Smooth muscle cell (in vitro differentiated cells): Measurements from ENCODE around the gene RSPO3. TPM values are rescaled to one million over a fixed set of nuclear protein-coding genes. Genes with fewer than 3 reads are reported as not detected.

Source experiments
- DNase-seq: peaks from one replicate; lab custom pipeline; 2025; ENCODE audit not compliant: unreplicated experiment; lab: John Stamatoyannopoulos, UW
- H2AFZ ChIP-seq: fragments of 200-600 bp; sonication (generic); 2 replicates; pipeline ENCODE4 v1.6.0; 2016; ENCODE audit warnings: antibody characterized with exemption, low read depth, mild to moderate bottlenecking
- H3F3A ChIP-seq: fragments of 200-600 bp; sonication (generic); 2 replicates; pipeline ENCODE4 v1.6.0; 2017; ENCODE audit warnings: antibody characterized with exemption, low read depth
- H3K27ac ChIP-seq: fragments of 200-600 bp; sonication (generic); 2 replicates; pipeline ENCODE4 v1.5.1; 2016; ENCODE audit warnings: low read depth, mild to moderate bottlenecking
- H3K27me3 ChIP-seq: fragments of 200-600 bp; sonication (generic); 2 replicates; pipeline ENCODE4 v1.6.1; 2016; ENCODE audit warnings: low read depth, mild to moderate bottlenecking
- H3K36me3 ChIP-seq: fragments of 200-600 bp; sonication (generic); 2 replicates; pipeline ENCODE4 v1.5.1; 2016; ENCODE audit warnings: low read depth
- H3K4me1 ChIP-seq: fragments of 200-600 bp; sonication (generic); 2 replicates; pipeline ENCODE4 v1.5.1; 2016; ENCODE audit warnings: low read depth
- H3K4me2 ChIP-seq: fragments of 200-600 bp; sonication (generic); 2 replicates; pipeline ENCODE4 v1.6.0; 2016; ENCODE audit warnings: mild to moderate bottlenecking
- H3K4me3 ChIP-seq: fragments of 200-600 bp; sonication (generic); 2 replicates; pipeline ENCODE4 v1.5.1; 2016; ENCODE audit warnings: mild to moderate bottlenecking
- H3K79me2 ChIP-seq: fragments of 200-600 bp; sonication (generic); 2 replicates; pipeline ENCODE4 v1.6.0; 2016; ENCODE audit warnings: low read depth, mild to moderate bottlenecking
- H3K9ac ChIP-seq: fragments of 200-600 bp; sonication (generic); 2 replicates; pipeline ENCODE4 v1.6.0; 2016; ENCODE audit warnings: low read depth
- H3K9me3 ChIP-seq: fragments of 200-600 bp; sonication (generic); replicated peaks from 2 replicates; pipeline ENCODE4 v1.5.1; 2016; ENCODE audit warnings: low read depth
- H4K20me1 ChIP-seq: fragments of 200-600 bp; sonication (generic); 2 replicates; pipeline ENCODE4 v1.6.0; 2016; ENCODE audit warnings: low read depth
- CTCF ChIP-seq: fragments of 200-600 bp; sonication (generic); IDR thresholded peaks from 2 replicates; pipeline ENCODE4 v1.5.1; 2017; ENCODE audit warnings: borderline replicate concordance, mild to moderate bottlenecking, antibody characterized with exemption; ENCODE audit not compliant: insufficient read depth, poor library complexity, severe bottlenecking
- WGBS: methylation state at CpG from one replicate; pipeline ENCODE4 v1.1.7; 2016; ENCODE audit warnings: low lambda C conversion rate; 5-methylcytosine and 5-hydroxymethylcytosine counted together
- polyA plus RNA-seq: library from polyadenylated mRNA; unstranded; fragments of >200 nt; fragmentation: Nextera tagmentation; extraction: Ambion mirVana; gene quantifications from 2 replicates; pipeline ENCODE4 v1.2.1, GENCODE V29; 2016
- total RNA-seq: library from RNA; depleted of rRNA; stranded (reverse); fragments of >200 nt; gene quantifications from 2 replicates; pipeline ENCODE4 v1.2.3, GENCODE V29; 2014

Gene RSPO3
- total and polyA plus RNA-seq, 2 experiments from 2014 or later: 28.8 to 70.1 TPM

- H3K9me3 ChIP-seq: no peaks in the 10 kb centered on the region
- H3K4me3 ChIP-seq: no peak overlapping the region
- H2AFZ ChIP-seq: no peak overlapping the region
- no peak for DNase-seq
- WGBS: 5% methylated on average over 4 of the region's 4 CpGs
- H4K20me1 ChIP-seq: peaks cover 9% of the 10 kb centered on the region
- H3K36me3 ChIP-seq: no peaks in the 10 kb centered on the region
- H3K27me3 ChIP-seq: no peaks in the 10 kb centered on the region
- H3K27ac ChIP-seq: peak overlapping the region; percentile 68
- no peak for TF ChIP-seq CTCF
- H3K4me2 ChIP-seq: peak overlapping the region; percentile 73
- no peak overlapping the region for H3K9ac ChIP-seq
- peaks cover 63% of the 10 kb centered on the region for H3K79me2 ChIP-seq
- no peaks in the 10 kb centered on the region for H3F3A ChIP-seq
- peaks cover 14% of the 10 kb centered on the region for H3K4me1 ChIP-seq
These were observed 10.8 kb downstream of the RSPO3 start for GRCh38 chr6:127129251-127129650.

- peaks cover 10% of the 10 kb centered on the region for H3K4me1 ChIP-seq
- H3K9ac ChIP-seq: no peak overlapping the region
- H3K79me2 ChIP-seq: peaks cover 60% of the 10 kb centered on the region
- H4K20me1 ChIP-seq: no peaks in the 10 kb centered on the region
- no peak overlapping the region for H3K4me3 ChIP-seq
- H2AFZ ChIP-seq: no peak overlapping the region
- H3K9me3 ChIP-seq: no peaks in the 10 kb centered on the region
- no peaks in the 10 kb centered on the region for H3F3A ChIP-seq
- H3K27ac ChIP-seq: peak overlapping the region; percentile 68
- H3K36me3 ChIP-seq: no peaks in the 10 kb centered on the region
- TF ChIP-seq CTCF: no peak
- WGBS: 35% methylated on average over 3 of the region's 3 CpGs
- no peak for DNase-seq
- H3K27me3 ChIP-seq: no peaks in the 10 kb centered on the region
- peak overlapping the region; percentile 41 for H3K4me2 ChIP-seq
These were observed 12.8 kb downstream of the RSPO3 start for GRCh38 chr6:127131275-127131674.

GRCh38 chr6:127131772-127132376 is 13.4 kb downstream of the RSPO3 start:
- no peak for DNase-seq
- TF ChIP-seq CTCF: no peak
- Histone ChIP-seq H4K20me1 (no peaks in the 10 kb centered on the region), H3K27ac (peak overlapping the region; percentile 68), H2AFZ (no peak overlapping the region), H3K4me2 (peak overlapping the region; percentile 41), H3K9me3 (no peaks in the 10 kb centered on the region), H3K4me1 (peaks cover 10% of the 10 kb centered on the region), H3K36me3 (no peaks in the 10 kb centered on the region), H3K4me3 (no peak overlapping the region), H3K79me2 (peaks cover 60% of the 10 kb centered on the region), H3K9ac (no peak overlapping the region), H3F3A (no peaks in the 10 kb centered on the region), H3K27me3 (no peaks in the 10 kb centered on the region)

GRCh38 chr6:127134136-127134535 is 15.7 kb downstream of the RSPO3 start:
- Histone ChIP-seq H4K20me1 (no peaks in the 10 kb centered on the region), H3K79me2 (peaks cover 65% of the 10 kb centered on the region), H3K4me3 (no peak overlapping the region), H2AFZ (no peak overlapping the region), H3K4me2 (no peak overlapping the region), H3K9ac (no peak overlapping the region), H3K27ac (no peak overlapping the region), H3F3A (no peaks in the 10 kb centered on the region), H3K27me3 (no peaks in the 10 kb centered on the region), H3K9me3 (no peaks in the 10 kb centered on the region), H3K4me1 (peaks cover 10% of the 10 kb centered on the region), H3K36me3 (no peaks in the 10 kb centered on the region)
- WGBS: 24% methylated on average over 1 of the region's 1 CpG
- no peak for TF ChIP-seq CTCF
- no peak for DNase-seq
